HG03175 (cell line): ENCODE measurements around the gene AFG1L.
"Not testable (repeated sequence)": the region's sequence is repeated elsewhere in the genome, so short reads cannot be mapped to it uniquely, and the experiment has no call there.

Source experiments
- ATAC-seq: cut with Tn5 transposase; IDR thresholded peaks from one replicate; pipeline ENCODE4 v1.9.1; 2021; ENCODE audit warnings: mild to moderate bottlenecking, moderate library complexity; ENCODE audit not compliant: unreplicated experiment

Gene AFG1L

DNA sequence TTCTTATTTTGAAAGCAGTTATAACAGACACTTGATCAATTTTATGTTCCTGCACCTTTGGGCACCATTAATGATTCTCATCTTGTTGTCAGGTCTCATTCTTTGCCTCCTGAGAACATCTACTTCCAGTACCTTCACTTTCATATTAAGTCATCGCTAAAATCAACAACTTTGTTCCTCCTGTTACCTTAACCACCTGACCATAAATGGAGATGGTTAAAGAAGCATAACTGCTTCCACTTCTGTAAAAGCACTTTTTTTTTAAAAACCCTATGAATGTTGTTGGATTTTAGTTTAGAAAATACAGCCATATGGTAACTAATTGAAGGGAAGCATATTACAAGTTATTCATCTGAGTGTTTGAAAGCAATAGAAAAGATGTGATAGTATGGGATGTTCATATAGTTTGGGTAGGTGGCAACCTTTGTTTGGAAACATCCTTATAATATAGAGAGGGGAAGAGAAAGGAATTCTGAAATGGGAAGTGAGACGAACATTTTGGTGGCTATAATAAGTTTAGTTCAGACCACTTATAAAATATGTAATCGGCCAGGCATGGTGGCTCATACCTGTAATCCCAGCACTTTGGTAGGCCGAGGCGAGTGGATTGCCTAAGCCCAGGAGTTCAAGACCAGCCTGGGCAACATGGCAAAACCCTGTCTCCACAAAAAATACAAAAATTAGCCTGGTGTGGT lies 53.9 kb downstream of the AFG1L start:
- ATAC-seq = peak; percentile 93

DNA sequence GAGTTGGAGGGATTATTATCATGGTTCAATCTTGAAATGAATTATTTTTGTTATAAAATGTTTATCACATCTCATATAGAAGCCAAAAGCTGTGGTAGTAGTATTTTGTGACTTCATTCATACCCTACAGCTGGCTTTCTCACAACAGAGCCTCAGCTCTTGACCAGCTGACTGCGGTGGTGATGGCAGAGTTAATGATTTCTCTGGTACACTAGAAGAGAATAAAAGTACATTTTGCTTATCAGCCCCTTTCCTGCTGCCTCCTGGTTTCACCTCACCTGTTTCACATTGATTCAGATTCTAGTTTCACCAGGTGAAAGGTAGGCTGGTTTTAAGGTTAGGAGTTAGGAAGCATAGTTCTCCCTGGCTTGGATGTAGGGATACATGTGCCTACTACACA lies 55.7 kb downstream of the AFG1L start:
- peak; percentile 66 for ATAC-seq

DNA sequence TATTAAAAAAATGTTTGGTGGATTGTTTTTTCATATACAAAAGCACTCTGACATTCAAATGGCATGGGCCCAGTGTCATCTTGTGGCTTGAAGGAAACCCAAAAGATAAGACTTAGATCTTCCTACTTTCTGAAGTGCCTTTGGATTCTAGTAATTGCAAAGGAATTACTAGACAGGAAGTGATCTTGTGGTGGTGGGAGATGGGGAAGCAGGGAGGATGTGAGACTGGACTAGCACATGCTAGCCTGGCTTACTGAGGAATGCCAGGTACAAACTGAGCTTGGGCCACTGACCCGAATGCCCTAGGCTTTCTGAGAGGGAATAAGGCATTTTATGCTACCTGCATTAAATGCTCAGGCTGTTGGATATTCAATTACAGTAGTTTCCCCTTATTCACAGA lies 59.0 kb downstream of the AFG1L start:
- no peak for ATAC-seq

DNA sequence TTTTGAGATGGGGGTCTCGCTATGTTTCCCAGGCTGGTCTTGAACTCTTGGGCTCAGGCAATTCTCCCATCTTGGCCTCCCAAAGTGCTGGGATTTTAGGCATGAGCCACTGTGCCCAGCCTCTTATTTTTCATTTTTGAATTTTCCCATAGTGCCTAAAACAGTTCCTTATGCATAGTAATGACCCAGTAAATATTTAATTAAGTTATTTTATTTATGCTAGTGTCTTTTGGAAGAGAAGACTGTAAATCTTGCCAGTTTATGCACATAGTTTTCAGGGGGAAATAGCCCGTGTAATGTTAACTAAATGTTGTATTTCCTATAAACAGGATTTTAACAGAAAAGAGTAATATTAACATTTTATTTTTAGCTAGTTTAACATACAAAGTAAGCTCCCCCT lies 60.3 kb downstream of the AFG1L start:
- ATAC-seq = no peak

DNA sequence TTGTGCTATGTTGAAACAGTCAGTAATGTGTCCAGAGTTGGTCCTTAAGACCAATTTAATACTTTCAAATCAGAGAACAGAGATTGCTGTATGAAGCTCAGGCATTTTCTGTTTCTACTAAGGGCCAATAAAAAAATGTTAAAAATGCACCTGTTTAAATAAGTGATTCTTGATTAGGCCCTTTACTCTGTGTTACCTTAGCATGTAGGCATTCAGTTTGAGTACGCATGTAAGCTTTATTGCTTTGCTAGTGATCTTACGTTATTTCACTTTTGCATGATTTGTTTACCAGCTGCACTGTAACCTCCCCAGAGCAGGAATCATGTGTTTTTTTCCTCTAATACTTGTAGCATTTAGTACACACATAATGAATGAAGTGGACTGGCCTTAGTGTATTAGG lies 61.0 kb downstream of the AFG1L start:
- ATAC-seq = no peak

DNA sequence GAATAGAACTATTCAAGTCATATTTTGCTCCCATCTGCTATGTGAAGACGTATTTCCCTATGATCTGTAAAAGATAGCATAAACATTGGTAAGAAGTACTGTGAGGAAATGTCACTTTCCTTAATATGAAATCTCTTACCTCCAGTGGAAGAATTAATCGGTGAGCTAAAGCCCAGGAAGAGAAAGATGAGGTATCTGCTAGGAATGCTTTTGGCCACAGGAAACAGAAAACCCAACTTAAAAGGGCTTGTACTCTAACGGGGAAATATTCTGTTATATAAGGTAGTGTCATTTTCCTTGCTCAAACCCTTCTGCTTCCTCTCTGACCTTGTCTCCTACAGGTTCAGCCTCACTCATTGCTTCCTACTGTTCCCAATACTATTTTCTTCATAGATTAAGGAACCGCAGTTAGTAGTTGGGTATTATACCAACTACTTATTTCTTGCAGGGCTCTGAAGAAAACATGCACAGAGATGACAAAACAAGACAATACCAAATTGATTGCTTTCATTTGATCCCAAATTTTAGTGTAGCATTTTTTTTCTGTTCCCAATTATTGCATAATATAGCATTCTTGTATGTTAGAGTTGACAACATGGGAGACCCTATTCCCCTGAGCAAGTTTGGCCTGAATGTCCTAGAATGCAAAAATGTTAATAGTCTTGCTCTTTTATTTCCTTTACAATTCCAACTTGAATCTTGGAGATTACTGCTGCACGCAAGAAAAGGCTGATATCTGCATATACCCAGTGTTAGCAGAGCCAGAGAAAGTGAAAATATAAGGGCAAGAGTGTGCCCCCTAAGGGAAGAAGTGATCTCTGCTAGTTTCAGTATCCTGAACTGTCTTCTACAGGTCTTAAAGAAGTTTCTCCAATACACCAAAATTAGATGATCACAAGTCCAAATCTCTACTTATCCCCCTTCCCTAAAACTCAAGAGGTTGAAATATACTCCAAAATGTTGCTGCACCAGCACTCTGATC lies 65.3 kb downstream of the AFG1L start:
- no peak for ATAC-seq

DNA sequence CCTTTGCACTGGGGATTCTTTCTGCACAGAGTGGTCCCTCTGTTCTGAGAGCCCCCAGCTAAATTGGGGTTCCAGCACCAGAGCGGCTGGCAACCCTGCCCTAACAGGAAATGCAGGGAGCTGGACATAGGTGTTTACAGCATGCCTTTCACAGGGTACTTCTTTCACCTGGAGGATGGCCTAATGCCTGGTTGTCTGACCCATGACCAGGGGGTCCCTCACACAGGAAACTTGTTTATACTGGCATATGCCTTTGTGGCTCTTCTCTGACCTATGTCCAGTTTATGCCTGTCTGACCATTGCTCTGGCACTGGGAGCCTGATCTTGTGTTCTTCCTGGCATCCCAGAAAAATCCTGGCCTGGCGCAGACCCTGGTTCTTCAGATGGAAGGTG lies 66.1 kb downstream of the AFG1L start:
- no peak for ATAC-seq

DNA sequence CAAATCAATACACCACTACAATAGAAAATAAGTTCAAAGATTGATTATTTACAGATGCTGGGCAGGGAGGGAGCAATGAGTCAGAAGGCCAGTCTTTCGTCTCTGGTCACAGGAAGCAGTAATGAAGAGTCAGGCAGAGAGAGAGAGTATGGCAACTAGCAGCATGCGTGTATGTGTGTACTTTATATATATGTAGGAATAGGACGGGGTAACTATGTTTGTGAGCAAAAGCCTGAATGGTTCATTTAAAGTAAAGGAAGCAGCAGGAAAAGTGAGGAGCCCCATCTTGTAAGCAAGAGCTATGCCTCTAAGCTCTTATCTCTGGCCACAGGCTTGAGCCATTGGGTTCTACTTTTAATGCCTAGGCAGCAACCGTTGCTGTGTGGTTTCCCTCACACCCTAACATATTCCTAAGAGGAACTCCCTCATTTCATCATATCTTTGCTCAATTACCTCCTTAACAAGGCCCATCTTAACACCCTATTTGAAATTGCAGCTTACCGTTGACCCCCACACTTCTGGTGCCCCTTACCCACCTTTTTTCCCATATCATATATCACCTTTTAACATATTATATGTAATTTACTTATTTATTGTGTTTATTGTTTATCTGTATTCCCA lies 66.6 kb downstream of the AFG1L start:
- no peak for ATAC-seq

DNA sequence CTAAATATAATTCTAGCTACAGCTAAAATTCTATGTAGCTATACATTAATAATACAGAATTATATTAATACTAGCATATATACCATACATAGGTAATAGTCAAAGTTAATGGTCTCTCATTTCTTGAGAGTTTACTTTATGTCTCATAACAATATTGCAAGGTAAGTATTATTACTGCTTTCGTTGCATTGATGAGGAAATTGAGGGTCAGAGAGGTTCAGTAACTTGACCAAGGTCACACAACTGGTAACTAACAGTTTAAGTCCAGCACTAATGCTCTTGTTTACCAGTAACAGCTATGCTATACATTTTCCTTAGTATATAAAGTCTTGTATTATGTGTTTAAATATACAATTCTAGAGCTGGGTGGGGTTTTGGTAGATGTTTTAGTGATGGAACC lies 67.6 kb downstream of the AFG1L start:
- ATAC-seq = no peak

DNA sequence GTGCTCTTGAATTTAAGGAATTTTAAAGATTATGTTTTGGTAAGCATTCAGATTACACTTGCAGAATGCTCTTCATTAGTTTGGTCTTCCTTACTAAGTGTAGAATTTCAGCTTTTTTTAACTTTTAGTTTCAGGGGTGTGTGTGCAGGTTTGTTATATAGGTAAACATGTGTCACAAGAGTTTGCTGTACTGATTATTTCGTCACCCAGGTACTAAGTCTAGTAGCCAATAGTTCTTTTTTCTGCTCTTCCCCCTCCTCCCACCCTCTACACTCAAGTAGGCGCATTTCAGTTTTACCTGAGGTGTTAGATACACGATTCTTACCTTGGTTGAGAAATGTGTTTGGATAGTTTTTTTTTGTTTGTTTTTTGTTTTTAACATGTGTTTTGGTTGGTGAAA lies 68.3 kb downstream of the AFG1L start:
- no peak for ATAC-seq

DNA sequence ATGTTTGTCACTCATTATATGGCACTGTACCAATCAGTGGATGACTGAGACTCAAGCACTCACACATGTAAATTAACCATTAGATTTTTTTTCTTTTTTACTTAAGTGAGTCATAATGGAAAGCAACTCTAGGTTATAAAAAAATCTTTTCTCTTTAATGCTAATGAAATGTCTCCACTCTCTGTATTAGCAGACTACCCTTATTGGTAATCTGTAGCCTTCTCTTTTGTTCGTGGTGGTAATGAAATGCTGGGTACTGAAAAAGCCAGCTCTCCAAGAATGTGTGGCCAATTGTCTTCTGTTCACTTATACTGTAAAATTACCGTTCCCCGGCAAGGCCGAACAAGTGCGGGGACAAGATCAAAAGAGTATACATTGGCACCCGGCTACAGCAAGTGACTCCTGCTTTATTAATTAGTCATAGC lies 69.0 kb downstream of the AFG1L start:
- no peak for ATAC-seq

DNA sequence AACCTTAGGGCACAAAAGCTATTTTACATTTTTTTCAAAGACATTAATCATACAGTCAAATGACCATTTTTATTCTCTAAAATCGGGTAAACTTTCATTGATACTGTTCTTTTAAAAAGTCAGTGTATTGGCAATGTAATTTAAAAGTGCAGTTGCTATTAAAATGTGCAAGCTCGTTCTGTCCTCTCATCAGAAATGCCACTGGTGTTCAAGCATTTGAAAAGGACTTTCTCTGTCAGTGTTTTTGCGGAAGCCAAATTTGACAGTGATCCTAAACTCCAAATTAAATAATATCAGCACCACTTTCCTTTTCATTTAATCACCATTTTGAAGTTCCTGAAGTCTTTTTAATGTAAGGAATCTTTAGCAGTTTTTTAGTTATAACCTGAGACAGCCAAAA lies 69.6 kb downstream of the AFG1L start:
- no peak for ATAC-seq

DNA sequence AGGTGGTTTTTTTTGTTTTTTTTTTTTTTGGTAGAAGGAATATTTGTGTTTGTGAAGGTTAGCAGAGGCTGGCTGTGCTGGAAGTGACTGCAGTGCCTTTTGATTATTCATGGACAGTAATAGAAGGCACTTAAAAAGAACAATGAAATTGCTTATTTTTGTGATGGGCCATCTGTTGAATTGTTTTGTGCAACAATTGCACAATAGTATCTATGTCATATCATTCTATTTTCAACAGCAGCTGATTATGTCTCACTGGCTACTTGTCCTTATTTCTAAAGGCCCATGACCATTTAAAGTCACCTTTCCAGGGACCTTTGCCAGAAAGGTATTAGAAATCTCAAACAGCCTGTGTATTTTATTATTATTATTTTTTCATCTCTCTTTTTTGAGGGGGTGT lies 70.6 kb downstream of the AFG1L start:
- no peak for ATAC-seq

DNA sequence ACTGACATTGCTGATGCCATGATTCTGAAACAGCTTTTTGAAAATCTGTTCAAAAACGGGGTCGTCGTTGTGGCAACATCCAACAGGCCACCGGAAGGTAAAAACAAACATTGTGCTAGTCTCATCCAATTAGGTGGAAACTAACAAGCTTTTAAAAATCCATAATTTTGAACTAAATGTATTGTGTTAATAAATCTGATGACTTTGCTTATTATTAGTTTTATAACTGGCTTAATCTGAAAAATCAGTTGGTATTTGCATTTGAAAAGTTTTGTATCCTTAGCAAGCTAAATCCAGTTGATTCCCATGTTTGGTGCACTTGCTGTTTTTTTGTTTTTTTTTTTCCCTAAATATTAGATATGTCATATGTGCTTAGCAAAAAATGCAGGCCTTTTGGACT lies 71.4 kb downstream of the AFG1L start:
- ATAC-seq = no peak

DNA sequence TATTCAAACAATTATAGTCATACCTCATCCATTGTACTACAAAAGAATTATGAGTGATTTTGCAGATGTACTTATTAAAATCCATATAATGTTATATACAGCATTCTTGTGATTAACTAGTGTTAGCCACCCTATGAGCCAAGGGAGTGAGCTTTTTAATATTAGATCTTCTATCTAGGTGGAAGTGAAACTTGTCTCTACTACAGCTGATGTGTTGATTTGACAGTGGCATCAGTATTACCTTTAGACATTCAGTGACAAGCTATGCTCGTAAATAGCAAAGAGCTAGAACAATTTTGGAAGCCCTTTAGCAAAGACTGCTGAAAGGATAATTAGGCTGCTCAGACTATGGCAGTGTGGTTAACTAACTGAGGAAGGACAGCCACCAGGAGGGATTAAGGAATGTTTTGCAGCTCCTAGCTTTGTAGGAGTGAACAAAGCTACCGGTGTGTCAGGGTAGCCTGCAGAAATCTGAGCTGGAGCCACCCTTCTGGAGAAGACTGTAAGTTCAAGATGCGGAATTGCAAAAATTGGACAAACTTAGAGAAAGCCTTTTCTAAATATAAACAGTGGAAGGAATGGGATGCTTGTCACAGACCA lies 73.7 kb downstream of the AFG1L start:
- ATAC-seq = peak; percentile 55

DNA sequence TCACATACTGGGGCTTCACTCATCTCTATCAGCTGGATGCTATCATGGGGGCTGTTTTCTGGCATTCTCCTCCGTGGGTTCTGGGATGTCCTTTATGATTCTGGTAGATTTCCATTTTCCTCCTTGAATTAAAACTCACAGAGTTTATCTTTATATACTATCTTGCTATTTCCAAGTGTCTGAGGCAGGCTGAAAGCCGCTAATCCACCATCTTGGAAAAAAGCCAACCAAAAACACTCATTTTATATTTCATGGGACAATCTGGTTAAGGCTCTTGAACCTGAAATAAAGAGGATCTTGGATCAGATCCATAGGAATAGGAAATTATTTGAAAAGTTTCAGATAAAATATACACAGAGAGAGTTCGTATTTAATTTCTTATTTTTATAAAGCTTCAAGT lies 86.0 kb downstream of the AFG1L start:
- no peak for ATAC-seq

DNA sequence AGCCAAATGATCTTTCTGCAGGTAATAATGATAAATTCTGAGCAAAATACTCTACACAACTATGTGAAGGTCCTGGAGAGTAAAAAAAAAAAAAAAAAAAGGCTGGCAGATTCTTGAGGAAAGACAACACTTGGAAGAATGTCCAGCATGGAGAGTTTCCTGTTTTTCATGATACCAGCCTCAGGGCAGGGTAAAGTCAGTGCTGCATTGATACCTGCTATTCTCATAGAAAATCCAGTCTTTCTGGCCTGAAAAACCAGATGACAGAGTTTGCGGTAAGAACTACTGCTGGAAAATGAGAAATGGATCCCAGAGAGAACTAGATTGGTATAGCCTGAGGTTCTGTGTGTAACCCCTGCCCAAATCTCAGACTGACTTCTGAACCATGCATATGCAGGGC lies 89.1 kb downstream of the AFG1L start:
- ATAC-seq = no peak

DNA sequence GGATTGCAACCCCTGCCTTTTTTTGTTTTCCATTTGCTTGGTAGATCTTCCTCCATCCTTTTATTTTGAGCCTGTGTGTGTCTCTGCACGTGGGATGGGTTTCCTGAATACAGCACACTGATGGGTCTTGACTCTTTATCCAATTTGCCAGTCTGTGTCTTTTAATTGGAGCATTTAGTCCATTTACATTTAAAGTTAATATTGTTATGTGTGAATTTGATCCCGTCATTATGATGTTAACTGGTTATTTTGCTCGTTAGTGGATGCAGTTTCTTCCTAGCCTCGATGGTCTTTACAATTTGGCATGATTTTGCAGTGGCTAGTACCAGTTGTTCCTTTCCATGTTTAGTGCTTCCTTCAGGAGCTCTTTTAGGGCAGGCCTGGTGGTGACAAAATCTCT lies 94.3 kb downstream of the AFG1L start:
- not testable (repeated sequence) for ATAC-seq

DNA sequence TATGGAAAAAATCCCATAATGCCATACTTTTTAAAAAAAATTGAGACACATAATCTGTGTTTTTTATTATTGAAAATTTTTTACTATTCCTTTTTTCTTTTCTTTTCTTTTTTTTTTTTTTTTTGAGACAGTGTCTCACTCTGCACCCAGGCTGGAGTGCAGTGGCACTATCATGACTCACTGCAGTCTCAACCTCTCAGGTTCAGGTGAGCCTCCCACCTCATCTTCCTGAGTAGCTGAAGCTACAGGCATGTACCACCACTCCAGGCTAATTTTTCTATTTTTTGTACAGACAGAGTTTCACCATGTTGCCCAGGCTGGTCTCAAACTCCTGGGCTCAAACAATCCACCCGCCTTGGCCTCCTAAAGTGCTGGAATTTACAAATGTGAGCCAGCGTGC lies 100.4 kb downstream of the AFG1L start:
- no peak for ATAC-seq

DNA sequence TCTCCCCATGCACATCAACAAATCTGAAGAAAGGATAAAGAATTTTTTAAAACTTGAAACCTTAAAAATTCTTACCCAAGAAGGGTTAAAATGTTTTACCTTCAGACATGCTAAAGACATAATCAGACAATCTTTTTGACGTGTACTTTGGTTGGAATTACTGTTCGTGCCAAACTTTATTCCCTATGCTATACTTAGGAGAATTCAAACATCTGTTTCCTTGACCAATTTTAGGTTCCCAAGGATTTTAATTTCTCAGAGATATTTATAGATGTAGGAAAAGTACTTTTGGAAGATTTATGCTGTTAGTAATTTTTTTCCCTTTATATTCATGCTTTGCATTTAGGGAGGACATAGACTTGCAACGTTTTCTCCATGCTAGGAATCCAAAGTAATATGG lies 108.4 kb downstream of the AFG1L start:
- no peak for ATAC-seq

DNA sequence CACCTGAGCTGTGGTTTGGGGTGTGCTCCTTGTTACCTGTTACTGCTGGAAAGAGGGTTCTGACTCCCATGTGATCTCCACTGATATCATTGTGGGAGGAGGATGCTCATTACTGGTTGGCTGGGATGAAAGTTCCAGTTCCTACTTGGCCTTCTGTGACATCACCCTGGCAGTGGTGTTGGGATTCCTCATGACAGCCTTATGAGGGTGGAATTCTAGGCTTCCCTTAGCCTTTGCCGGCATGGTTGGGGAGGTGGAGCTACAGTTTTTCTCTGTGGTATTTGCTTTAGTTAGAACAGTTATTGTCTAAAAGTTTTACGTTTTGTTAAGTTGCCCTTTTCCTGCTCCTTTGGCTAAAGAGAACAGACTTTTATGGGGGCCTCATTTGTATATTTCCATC lies 112.1 kb downstream of the AFG1L start:
- no peak for ATAC-seq
